ENCODE results near the gene SEMA7A.
"Not testable (repeated sequence)": the region's sequence is repeated elsewhere in the genome, so short reads cannot be mapped to it uniquely, and the experiment has no call there.

The SEMA7A gene, protein sequence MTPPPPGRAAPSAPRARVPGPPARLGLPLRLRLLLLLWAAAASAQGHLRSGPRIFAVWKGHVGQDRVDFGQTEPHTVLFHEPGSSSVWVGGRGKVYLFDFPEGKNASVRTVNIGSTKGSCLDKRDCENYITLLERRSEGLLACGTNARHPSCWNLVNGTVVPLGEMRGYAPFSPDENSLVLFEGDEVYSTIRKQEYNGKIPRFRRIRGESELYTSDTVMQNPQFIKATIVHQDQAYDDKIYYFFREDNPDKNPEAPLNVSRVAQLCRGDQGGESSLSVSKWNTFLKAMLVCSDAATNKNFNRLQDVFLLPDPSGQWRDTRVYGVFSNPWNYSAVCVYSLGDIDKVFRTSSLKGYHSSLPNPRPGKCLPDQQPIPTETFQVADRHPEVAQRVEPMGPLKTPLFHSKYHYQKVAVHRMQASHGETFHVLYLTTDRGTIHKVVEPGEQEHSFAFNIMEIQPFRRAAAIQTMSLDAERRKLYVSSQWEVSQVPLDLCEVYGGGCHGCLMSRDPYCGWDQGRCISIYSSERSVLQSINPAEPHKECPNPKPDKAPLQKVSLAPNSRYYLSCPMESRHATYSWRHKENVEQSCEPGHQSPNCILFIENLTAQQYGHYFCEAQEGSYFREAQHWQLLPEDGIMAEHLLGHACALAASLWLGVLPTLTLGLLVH

DNA sequence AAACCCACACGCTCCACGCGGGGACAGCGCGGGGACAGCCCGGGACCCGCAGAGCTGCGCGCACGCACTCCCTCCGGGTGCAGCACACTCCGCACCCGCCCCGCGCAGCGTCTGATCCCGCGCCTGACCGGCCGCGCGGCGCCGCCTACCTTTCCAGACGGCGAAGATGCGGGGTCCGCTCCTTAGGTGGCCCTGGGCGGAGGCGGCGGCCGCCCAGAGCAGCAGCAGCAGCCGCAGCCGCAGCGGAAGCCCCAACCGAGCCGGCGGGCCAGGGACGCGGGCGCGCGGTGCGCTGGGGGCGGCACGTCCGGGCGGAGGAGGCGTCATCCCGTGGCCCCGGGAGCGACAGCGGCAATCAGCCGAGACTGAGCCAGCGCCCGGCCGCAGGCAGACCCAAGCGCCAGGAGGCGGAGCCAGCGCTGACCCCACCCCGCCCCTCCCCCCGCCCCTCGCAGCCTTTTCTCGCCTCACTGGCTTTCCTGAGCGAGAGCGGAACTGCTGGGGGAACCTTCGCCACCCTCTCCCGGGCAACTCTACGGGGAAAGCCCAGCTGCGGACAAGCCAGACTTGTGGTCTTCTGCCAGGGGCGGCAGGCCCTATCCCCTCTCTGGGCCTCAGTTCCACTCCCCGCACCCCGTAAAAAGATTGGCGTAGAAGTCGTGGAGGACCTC lies at the start of gene SEMA7A:
SEMA7A (minus strand) TSS at position 367 of the 671 bp plus-strand sequence; CDS start at position 327, 40 bp downstream.
- peak; percentile 48 to 66 for DNase-seq (ENCODE audit: extremely low read depth in 1 of 2, low read depth in 1 of 2)

DNA sequence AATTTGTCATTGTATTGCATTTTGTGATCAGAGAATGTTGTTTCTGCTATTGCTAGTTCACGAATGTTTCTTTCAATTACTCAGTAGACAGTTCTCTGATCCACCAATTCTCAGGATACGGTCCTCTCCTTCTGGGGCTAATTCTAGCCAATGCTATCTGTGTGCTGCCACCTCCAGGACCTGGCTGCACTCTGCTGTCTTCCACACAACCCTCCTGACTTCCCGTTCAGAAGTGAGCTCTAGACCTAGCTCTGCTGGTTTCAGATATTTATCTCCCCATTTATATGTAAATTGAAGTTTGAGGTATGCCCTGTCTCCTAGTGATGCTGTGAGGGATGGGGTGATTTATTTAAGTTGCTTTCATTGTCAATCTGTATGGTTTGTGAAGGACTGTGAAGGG lies 48.9 kb upstream of the SEMA7A start:
- DNase-seq (ENCODE audit: extremely low read depth in 1 of 2, low read depth in 1 of 2) = no peak

DNA sequence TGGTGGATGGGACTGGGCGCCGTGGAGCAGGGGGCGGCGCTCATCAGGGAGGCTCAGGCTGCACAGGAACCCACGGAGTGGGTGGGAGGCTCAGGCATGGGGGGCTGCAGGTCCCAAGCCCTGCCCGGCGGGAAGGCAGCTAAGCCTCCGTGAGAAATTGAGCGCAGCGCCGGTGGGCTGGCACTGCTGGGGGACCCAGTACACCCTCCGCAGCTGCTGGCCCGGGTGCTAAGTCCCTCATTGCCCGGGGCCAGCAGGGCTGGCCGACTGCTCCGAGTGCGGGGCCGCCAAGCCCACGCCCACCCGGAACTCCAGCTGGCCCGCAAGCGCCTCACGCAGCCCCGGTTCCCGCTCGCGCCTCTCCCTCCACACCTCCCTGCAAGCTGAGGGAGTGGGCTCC lies 46.6 kb upstream of the SEMA7A start:
- DNase-seq (ENCODE audit: extremely low read depth in 1 of 2, low read depth in 1 of 2) = not testable (repeated sequence)

DNA sequence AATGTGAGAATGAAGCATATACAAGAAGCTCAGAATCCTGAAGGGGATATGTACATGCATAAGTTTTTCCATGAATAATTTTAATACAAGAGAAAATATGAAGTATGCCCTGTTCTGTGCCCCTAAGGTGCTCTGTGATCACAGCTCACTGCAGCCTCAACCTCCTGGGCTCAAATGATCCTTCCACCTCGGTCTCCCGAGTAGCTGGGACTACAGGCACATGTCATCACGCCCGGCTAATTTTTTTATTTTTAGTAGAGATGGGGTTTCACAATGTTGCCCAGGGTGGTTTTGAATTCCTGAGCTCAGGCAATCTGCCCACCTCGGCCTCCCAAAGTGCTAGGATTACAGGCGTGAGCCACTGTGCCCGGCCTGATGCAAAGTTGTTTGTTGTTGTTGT lies 37.9 kb upstream of the SEMA7A start:
- DNase-seq (ENCODE audit: extremely low read depth in 1 of 2, low read depth in 1 of 2) = not testable (repeated sequence)

DNA sequence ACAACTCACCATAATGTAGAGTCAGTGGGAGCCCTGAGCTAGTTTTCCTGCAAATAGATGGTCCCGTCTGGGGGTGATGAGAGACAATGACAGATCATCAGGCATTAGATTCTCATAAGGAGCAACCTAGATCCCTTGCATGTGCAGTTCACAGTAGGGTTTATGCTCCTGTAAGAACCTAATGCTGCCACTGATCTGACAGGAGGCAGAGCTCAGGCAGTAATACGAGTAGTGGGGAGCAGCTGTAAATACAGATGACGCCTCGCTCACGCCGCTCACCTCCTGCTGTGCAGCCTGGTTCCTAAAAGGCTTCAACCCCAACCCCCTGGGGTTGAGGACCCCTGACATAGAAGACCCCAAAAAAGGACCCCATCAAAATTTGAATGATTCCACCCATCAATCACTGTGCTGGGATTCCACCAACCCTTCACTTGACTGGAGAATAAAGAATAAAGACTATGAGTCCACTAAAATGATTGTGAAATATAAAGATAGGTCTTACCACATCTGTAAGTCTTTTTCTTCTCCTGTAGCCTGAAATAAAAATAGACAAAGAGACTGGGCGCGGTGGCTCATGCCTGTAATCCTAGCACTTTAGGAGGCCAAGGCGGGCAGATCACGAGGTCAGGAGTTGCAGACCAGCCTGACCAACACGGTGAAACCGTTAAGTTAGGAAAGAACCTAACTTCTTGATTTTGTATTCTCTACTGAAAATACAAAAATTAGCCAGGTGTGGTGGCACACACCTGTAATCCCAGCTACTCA lies 37.1 kb upstream of the SEMA7A start:
- no peak for DNase-seq (ENCODE audit: extremely low read depth in 1 of 2, low read depth in 1 of 2)

DNA sequence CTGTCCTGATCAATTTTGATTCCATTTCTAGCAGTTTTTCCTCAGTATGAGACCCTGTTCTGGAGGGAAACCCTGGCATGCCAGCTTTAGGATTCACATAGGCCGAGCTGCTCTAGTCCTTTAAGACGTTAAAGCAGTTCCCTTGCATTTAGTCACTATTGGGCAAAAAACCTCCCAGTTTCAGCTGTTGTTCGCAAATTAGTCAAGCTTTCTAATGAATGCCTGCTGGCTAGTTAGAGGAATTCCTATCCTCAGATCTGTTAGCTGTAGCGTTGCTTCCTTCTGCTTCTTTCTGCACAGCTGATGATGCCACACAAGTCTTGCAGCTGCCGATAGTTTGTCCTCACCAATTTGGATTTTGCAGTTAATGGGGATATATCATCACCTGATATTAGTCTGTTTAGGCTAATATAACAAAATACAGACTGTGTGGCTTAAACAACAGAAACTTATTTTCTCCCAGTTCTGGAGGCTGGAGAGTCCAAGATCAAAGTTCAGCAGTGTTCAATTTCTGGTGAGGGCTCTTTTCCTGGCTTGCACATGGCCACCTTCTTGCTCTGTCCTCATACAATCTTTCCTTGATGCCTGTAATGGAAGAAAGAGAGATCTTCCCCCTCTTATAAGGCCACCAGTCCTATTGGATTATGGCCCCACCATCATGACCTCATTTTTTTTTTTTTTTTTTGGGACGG lies 34.7 kb upstream of the SEMA7A start:
- no peak for DNase-seq (ENCODE audit: extremely low read depth in 1 of 2, low read depth in 1 of 2)

DNA sequence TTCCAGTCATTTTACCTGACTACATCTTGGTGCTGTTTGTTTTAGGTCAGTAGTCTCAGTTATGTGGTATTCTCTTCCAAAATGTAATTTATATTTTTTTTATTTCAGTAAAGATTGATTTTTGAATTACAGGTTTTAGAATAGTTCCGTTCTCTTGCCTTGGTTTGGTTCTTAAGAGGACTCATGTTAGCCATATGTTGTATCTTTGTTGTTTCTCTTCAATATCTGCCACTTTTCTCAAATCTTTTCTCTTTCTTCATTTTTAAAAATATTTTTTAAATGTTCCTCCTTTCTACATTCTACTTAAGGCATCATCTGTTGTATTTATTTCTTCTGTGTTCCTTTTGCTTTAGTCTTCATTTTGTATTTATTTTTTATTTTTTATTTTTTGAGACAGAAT lies 32.8 kb upstream of the SEMA7A start:
- DNase-seq (ENCODE audit: extremely low read depth in 1 of 2, low read depth in 1 of 2) = no peak

DNA sequence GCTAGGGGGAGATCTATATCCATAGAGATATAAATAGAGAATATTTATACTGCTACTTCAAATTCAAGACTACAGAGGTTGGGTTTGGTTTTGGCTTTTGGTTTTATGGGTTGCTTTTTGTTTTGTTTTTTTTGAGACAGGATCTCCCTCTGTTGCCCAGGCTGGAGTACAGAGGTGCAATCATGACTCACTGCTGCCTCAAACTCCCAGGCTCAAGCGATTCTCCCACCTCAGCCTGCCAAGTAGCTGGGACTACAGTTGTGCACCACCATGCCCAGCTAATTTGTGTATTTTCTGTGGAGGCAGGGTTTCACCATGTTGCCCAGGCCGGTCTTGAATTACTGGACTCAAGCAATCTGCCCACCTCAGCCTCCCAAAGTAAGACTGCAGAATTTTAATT lies 31.1 kb upstream of the SEMA7A start:
- no peak for DNase-seq (ENCODE audit: extremely low read depth in 1 of 2, low read depth in 1 of 2)

DNA sequence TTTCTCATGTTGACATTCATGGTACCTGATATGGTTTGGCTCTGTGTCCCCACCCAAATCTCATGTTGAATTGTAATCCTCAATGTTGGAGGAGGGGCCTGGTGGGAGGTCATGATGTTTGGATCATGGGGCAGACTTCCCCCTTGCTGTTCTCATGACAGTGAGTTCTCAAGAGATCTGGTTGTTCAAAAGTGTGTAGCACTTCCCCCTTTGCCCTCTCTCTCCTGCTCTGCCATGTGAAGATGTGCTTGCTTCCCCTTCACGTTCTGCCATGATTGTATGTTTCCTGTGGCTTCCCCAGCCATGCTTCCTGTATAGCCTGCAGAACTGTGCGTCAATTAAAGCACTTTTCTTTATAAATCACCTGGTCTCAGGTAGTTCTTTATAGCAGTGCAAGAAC lies 30.5 kb upstream of the SEMA7A start:
- no peak for DNase-seq (ENCODE audit: extremely low read depth in 1 of 2, low read depth in 1 of 2)

DNA sequence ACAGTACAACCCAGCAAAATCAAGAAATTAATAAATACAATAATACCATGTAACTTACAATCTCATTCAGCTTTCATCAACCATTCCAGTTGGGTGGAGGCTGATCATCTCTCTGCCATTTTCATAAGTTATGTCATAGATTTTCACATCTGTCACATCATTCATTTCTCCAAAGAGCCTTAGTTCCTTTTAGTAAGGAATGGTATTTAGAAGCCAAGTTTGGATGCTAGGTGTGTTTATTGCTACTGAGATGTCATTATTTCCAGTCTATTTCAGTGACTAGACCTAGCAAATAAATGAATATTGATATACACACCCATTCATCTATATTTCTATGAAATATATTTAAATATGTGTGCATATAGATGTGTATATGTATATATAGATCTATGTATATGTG lies 29.9 kb upstream of the SEMA7A start:
- DNase-seq (ENCODE audit: extremely low read depth in 1 of 2, low read depth in 1 of 2) = no peak

DNA sequence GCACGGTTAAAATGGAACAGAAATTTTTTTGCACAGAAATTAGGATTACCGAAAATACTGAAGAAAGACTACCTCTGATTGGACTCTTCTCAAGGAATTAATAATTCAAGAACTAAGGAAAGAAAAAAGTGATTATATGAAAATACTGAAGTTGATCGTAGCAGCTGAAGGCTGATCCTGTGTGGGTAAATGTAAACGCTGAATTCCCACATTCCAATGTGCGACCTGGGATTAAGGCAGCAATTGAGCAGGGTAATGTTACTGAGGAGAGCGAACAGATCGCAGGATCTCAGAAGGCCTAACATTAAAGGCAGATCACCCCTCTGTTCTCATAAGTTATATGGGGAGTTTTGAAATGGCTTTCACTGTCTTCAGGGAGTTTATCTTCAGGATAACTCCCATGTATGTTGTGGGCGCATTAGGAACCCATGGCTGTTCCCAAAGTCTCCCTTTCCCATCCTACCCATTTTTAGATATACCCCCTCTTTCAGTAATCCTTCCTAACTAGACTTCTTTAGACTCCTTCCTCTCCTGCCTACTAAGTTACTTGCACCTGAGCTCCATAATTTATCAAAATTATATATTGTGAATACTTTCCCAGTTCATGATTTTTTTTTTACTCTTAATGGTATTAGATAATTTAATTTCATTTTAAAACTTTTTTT lies 28.2 kb upstream of the SEMA7A start:
- DNase-seq (ENCODE audit: extremely low read depth in 1 of 2, low read depth in 1 of 2) = no peak

DNA sequence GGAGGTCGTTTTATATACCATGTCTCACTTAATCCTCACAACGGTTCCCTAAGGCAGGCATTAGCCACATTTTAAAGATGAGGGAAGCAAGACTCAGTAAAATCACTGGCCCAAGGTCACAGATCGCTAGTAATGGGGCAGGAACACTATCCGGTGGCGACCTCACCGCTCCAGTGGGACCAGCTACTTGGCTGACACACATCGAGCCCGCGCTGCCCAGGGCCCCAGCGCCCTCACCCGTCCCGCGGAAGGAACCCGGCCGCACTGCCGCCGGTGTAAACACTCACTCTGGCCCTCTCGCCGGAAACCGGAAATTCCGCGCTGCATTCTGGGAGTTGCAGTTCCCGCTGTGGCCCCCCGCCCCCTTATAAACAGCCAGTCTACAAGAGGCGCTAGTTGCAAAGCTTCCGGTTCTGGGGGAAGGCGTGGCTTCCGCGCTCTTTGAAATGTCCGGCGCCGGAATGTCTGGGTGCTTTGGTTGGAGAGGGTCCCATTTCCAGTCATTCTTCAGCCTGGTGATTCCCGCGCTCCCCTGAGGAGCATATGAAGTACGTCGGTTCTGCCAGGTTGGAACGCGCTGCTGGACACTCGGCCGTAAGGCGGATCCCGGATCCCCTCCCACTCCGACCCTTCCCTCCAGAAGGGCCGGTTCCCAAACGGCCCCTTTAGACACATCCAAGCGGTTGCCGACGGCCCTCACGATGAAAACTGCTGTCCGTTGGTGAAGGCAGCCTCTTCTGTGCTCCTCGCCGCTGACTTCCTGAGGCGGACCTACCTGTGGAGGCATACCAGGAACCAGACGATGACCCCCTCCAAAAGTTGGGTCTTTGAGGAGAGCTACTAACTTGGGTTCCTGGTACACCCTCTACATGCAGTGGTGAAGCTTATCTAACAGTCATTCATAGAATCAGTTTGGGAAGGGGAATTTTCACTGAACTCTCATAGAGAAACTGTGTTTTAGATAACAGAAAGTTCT lies 27.4 kb upstream of the SEMA7A start, which contains the start of gene UBL7:
UBL7 (minus strand) TSS at position 290 of the 976 bp plus-strand sequence. CDS start 2,293 bp downstream, outside the sequence.
- peak; percentile 88 to 96 for DNase-seq (ENCODE audit: extremely low read depth in 1 of 2, low read depth in 1 of 2)

DNA sequence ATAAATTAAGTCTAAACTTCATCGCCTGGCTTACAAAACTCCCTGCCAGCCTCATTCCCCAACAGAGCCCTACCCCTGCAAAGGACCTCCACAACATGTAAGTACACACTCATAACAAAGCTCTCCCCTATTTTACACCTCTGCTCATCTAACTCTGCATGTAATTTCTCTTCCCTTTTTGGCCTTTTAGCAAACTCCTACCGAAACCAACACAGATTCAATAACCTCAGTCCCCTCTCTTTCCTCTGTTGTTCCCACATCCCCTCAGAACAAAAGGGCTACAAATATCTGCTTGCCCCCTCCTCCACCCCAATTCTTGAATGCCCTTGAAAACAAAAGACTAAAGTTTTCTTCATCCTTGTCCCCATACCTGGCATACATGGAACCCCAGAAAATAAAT lies 26.5 kb upstream of the SEMA7A start:
- DNase-seq (ENCODE audit: extremely low read depth in 1 of 2, low read depth in 1 of 2) = no peak

DNA sequence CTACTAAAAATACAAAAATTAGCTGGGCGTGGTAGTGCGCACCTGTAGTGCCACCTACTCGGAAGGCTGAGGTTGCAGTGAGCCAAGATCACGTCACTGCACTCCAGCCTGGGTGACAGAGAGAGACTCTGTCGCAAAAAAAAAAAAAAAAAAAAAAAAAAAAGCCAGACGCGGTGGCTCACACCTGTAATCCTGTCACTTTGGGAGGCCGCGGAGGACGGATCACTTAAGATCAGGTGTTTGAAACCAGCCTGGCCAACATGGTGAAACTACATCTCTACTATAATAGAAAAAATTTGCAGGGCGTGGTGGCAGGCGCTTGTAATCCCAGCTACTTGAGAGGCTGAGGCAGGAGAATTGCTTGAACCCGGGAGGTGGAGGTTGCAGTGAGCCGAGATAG lies 26.0 kb upstream of the SEMA7A start:
- DNase-seq (ENCODE audit: extremely low read depth in 1 of 2, low read depth in 1 of 2) = not testable (repeated sequence)

DNA sequence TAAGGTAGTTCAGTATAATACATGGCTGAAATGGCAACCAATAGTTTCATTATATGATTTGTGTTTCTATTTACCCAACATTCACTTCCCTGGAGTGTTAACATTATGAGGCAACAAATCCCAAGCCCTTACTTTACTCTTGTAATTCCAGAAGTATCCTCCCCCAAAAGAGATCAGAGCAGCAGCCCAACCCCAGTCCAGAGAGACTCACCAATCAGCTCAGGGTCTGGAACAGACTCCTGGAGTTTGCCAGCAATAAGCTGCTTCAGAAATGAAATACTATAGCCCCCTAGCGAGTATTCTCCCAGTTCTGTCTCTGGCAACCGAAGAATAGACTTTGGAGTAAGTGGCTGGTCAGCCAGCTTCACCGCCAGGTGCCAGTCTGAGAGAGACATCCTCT lies 24.7 kb upstream of the SEMA7A start:
- no peak for DNase-seq (ENCODE audit: extremely low read depth in 1 of 2, low read depth in 1 of 2)

DNA sequence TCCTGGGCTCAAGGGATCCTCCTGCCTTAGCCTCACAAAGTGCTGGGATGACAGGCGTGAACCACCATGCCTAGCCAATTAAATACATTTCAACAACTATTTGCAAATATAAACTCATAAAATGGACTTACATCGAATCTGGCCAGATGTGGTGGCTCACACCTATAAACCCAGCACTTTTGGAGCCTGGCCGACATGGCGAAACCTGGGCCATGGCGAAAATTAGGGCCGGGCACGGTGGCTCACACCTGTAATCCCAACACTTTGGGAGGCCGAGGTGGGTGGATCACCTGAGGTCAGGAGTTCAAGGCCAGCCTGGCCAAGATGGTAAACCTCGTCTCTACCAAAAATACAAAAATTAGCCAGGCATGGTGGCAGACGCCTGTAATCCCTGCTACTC lies 23.3 kb upstream of the SEMA7A start:
- not testable (repeated sequence) for DNase-seq (ENCODE audit: extremely low read depth in 1 of 2, low read depth in 1 of 2)

DNA sequence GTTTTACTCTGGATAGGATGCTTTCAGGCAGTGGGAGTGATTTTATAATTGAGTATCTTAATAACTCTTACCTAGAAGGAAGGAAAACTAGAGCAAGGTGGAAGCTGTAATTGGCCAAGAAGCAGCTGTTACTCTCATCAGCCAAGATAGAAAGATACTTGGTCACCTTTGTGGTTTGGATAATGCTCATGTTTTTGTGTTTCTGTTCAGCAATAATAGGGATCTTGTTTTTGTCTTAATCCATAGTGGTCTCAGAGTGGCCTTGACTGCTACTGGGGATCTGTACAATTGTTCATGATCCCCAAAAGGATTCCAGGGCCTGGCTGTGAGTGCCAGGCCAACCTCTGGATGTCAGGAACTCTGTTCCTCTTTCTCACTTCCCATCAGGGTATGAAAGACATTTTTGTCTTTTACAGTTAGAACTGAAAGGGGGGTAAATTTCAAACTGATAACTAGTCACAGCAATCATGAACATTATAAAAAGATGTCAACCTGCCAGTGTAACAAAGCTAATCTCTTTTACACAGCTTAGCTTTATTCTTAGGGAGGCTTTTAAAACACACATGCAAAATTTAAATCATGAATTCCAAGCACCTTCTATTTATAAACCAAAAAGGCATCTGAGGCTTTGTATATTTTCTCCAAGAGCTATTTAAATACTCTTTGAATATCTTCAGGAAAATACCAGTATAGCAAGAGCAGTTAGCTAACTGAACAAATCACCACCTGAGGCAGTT lies 21.2 kb upstream of the SEMA7A start:
- no peak for DNase-seq (ENCODE audit: extremely low read depth in 1 of 2, low read depth in 1 of 2)

Data from activated CD8-positive, alpha-beta memory T cell treated with anti-CD3 and anti-CD28 coated beads for 1 hour (primary cell).